HL-60 (cell line): ENCODE data around the gene PRDM2.

Source experiments
- GABPA ChIP-seq: IDR thresholded peaks from 2 replicates; pipeline ENCODE4 v1.6.1; 2012; ENCODE audit warnings: low read depth
- POLR2AphosphoS5 ChIP-seq: IDR thresholded peaks from 2 replicates; pipeline ENCODE4 v1.6.1; 2012; ENCODE audit warnings: low read depth
- REST ChIP-seq: IDR thresholded peaks from 2 replicates; pipeline ENCODE4 v1.6.1; 2012; ENCODE audit warnings: low read depth; ENCODE audit not compliant: insufficient replicate concordance
- TF ChIP-seq, protein P1 (sequence below): IDR thresholded peaks from one replicate; pipeline ENCODE4 v1.5.1; 2011; ENCODE audit warnings: low read length, control low read depth, inconsistent platforms; ENCODE audit not compliant: insufficient read depth

DNA sequence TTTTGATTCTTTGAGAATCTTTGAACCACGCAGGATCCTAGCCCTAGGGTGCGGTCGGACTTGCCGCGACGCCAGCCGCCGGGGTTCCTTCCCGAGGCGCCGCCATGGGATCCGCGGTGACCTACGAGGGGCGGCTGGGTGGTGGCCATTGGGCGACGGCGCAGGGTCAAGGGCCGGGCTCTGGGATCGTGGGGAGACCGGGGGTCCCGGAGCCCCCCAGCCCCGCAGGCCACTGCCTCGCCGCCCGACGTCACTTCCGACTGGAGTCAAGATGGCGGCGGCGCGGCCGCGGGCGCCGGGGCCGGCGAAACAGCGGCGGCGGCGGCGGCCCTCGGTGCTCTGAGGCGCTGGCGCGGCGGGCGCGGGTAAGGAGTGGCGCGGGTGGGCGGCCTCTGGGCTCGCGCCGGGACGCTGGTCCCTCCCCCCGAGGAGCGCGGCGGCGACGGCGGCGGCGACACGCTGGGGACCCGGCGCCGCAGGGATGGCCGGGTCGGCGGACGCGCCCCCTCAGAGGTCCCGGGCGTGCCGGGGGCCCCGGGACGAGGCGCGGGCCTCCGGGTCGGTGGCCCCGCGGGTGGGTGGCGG lies at the start of gene PRDM2:
- TF ChIP-seq REST (peak; percentile 11), GABPA (no peak), POLR2AphosphoS5 (no peak)
- TF ChIP-seq, protein P1, sequence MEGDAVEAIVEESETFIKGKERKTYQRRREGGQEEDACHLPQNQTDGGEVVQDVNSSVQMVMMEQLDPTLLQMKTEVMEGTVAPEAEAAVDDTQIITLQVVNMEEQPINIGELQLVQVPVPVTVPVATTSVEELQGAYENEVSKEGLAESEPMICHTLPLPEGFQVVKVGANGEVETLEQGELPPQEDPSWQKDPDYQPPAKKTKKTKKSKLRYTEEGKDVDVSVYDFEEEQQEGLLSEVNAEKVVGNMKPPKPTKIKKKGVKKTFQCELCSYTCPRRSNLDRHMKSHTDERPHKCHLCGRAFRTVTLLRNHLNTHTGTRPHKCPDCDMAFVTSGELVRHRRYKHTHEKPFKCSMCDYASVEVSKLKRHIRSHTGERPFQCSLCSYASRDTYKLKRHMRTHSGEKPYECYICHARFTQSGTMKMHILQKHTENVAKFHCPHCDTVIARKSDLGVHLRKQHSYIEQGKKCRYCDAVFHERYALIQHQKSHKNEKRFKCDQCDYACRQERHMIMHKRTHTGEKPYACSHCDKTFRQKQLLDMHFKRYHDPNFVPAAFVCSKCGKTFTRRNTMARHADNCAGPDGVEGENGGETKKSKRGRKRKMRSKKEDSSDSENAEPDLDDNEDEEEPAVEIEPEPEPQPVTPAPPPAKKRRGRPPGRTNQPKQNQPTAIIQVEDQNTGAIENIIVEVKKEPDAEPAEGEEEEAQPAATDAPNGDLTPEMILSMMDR = no peak
